ENCODE results near the gene SPATC1L.

GRCh38 chr21:46187261-46187660, 3.0 kb upstream of the SPATC1L start:
- TF ChIP-seq CTCF (conservative IDR thresholded peaks at IDR 0.05; ENCODE audit: low read length), result no peak
- no peak for TF ChIP-seq EZH2phosphoT487 (IDR thresholded peaks at IDR 0.05; ENCODE audit: borderline replicate concordance, low read depth, low read length)

Data from OCI-LY7 (cell line).